ENCODE results near the gene ZNF717.
"Not testable (repeated sequence)": the region's sequence is repeated elsewhere in the genome, so short reads cannot be mapped to it uniquely, and the experiment has no call there.

ZNF717 gene

DNA sequence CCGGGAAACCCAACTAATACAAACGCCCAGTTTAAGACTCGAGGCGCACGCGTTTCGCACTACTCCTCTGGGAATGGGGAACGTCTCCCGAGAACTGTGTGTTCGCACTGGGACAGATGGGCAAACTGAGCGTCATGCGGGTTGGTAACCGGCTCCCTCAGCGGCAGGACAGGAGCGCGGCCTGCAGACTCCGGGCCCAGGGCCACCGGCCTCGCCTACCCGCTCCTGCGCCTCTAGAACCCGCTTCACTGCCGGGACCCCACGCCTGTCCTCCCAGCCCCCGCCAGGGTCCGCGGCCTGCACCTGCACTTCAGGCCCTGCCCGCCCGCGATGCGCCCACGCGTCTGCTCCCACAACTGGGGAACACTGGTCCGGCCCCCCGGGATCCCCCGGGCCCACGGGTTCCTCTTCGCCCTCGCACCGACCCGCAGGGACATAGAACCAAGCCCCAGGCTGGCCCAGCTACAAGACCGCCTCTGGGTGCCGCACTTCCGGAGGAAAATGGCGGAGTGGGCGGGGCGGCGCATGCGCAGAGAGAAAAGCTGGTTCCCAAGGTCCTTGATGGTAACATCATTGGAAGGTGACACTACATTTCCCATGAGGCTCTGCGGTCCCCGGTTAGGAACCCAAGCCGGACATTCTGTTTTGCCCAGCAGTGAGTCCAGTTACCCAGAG is at the start of gene ZNF717:
Gene ZNF717, minus strand, starts transcription at position 469 of the 675 bp plus-strand sequence. CDS start 2,187 bp downstream, outside the sequence.
- not testable (repeated sequence) for H3K36me3 ChIP-seq (ENCODE audit: insufficient read depth, low read length); H3K4me1 ChIP-seq (ENCODE audit: insufficient read depth, low read length)
- H3K9ac ChIP-seq (ENCODE audit: low read depth, low read length), result peak within 1 kb of the TSS; percentile 55; the same call in 1 of the 2 replicates
- H3K9me3 ChIP-seq (ENCODE audit: control insufficient read depth, insufficient read depth, low read length), result peaks cover 13% of the 10 kb centered on the region

DNA sequence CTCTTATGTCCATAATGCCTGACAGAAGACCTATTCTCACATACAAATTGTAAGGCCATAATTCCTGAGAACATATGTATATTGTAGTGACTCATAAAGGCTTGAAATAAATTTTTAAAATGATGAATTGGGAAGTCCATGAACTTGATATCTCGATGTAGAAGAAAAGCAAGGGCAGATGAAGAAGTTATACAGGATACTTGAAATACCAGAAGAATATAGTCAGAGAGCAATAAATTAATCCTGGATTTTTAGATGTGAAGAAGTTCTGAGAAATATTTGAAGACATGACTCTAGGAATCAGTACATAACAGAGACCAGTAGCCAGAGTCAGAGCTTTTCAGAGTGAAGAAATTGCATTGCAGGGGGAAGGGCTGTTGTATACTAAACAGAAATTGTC is 45.7 kb upstream of the ZNF717 start:
- not testable (repeated sequence) for H3K9ac ChIP-seq (ENCODE audit: low read depth, low read length); H3K36me3 ChIP-seq (ENCODE audit: insufficient read depth, low read length); H3K9me3 ChIP-seq (ENCODE audit: control insufficient read depth, insufficient read depth, low read length); H3K4me1 ChIP-seq (ENCODE audit: insufficient read depth, low read length)

DNA sequence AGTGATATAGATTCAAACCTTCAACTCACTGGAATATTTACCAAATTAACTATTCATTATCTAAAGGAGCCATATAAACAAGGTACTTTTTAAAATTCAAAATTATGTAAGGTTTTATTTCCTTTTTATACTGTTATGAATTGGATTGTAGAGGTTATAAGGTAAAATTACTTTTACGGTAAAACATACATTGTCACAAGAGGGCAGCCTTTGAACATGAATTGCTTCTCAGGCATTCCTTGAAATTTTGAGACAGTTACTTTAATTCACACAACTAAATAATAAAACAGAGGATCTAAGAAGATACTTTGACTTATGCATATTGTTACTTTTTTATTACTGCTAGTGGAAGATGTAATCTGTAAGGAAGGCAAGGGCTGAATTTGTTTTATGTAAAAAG is 32.7 kb upstream of the ZNF717 start:
- H3K9me3 ChIP-seq (ENCODE audit: control insufficient read depth, insufficient read depth, low read length); H3K36me3 ChIP-seq (ENCODE audit: insufficient read depth, low read length); H3K9ac ChIP-seq (ENCODE audit: low read depth, low read length): not testable (repeated sequence)
- peaks cover 30% of the 10 kb centered on the region; the same call in 1 of the 2 replicates for H3K4me1 ChIP-seq (ENCODE audit: insufficient read depth, low read length)

DNA sequence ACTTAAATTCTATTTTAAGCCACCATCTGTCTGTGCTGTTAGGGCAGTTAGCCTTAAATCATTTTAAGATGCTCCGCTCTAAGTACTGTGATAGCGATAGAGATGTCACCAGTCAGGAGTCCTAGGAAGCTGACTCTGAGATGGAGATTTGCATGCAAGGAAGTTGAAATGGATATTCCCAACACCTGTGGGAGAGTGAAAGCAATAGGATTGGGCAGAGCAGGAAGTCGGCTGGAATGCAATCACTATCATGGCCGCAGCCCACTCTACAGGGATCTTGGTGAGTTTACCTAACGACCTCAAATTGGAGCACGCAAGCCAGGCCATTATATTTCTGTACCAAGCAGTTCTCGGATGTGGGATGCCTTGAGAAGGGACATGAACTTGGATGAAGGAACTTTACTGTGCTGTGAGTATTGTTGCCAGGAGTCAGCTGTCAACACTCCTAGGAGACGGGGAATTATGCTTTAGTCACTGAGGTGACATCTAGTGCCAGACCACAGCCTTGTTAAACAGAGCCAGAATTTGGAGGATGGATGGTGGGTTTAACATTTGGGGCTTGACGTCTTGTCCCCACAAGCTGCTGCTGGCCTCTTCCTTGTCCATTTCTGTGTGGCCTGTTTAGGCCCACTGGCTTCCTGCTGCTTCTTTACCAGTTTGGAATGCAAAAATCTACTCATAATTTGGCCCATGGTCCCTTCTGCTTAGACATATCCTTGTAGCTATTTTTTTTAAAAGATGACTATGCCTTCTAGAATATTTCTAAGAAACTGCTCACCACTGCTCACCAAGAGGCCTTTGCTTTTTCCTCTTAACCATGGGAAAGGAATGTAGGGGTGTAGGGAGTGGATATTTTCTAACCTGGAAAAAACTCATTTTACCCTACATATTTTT is 31.2 kb upstream of the ZNF717 start:
- not testable (repeated sequence) for H3K9me3 ChIP-seq (ENCODE audit: control insufficient read depth, insufficient read depth, low read length); H3K36me3 ChIP-seq (ENCODE audit: insufficient read depth, low read length); H3K9ac ChIP-seq (ENCODE audit: low read depth, low read length)
- H3K4me1 ChIP-seq (ENCODE audit: insufficient read depth, low read length), result peaks cover 30% of the 10 kb centered on the region; the same call in 1 of the 2 replicates

DNA sequence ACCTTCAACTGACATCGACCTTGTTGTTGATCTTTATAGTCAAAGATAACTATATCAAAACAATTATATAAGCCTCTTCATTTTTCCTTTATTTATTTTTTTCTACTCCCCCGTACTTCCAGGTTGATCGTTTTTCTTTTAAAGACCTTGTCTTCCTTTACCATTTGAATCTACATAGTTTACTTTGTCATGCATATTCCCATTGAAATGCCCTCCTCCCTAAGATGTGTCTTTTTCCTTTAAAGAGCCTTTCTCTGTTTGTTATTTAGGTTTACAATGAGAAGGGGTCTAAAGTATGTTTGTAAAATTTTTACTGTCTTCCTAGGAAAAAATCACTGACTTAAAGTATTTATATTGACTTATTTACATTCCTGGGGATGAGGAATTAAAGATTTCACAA is 29.4 kb upstream of the ZNF717 start:
- H3K9ac ChIP-seq (ENCODE audit: low read depth, low read length), result no peak overlapping the region
- H3K36me3 ChIP-seq (ENCODE audit: insufficient read depth, low read length), result no peaks in the 10 kb centered on the region
- peaks cover 30% of the 10 kb centered on the region; the same call in 1 of the 2 replicates for H3K4me1 ChIP-seq (ENCODE audit: insufficient read depth, low read length)
- no peaks in the 10 kb centered on the region for H3K9me3 ChIP-seq (ENCODE audit: control insufficient read depth, insufficient read depth, low read length)

DNA sequence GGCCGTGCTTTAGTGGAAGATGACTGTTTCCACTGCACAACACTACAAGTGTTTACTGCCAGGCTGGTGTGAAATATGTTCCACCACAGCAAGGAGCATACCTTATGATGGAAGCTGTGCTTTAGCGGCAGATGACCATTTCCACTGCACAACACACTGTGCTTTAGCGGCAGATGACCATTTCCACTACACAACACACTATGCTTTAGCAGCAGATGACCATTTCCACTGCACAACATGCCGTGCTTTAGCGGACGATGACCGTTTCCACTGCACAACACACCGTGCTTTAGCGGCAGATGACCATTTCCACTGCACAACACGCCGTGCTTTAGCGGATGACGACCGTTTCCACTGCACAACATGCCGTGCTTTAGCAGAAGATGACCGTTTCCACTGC is 2.8 kb downstream of the ZNF717 start:
- Histone ChIP-seq H3K4me1 (ENCODE audit: insufficient read depth, low read length) (no peaks in the 10 kb centered on the region), H3K36me3 (ENCODE audit: insufficient read depth, low read length) (peaks cover 4% of the 10 kb centered on the region; the same call in 1 of the 2 replicates), H3K9me3 (ENCODE audit: control insufficient read depth, insufficient read depth, low read length) (peaks cover 20% of the 10 kb centered on the region), H3K9ac (ENCODE audit: low read depth, low read length) (no peak overlapping the region)

DNA sequence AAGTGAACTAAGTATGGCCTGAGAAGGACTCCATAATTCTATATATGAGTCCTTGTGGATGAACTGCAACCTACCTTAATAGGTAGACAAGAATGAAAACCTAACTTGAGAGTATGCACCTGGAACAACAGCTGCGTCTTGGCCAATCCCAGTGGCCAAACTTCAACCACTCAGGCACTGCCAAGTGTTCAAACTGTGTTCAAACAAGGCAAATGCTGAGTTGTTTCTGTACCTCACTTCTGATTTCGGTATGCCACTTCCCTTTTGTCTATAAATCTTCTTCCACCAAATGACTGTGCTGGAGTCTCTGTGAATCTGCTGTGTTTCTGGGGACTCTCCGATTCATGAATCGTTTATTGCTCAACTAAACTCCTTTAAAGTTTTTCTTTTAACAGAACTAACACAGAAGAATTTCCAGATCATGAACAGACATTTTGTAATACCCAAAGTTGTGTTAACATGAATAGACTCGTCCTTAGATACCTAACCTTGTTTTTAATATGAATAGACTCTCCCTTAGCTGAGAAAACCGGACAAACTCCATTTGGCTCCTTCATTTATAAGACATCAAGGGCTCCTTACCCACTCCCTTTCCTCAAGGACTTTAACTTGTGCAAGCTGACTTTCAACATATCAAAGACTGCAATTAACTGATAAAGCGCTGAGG is 4.1 kb downstream of the ZNF717 start:
- Histone ChIP-seq H3K9ac (ENCODE audit: low read depth, low read length) (no peak overlapping the region), H3K36me3 (ENCODE audit: insufficient read depth, low read length) (peaks cover 4% of the 10 kb centered on the region; the same call in 1 of the 2 replicates), H3K4me1 (ENCODE audit: insufficient read depth, low read length) (no peaks in the 10 kb centered on the region), H3K9me3 (ENCODE audit: control insufficient read depth, insufficient read depth, low read length) (peaks cover 29% of the 10 kb centered on the region)

DNA sequence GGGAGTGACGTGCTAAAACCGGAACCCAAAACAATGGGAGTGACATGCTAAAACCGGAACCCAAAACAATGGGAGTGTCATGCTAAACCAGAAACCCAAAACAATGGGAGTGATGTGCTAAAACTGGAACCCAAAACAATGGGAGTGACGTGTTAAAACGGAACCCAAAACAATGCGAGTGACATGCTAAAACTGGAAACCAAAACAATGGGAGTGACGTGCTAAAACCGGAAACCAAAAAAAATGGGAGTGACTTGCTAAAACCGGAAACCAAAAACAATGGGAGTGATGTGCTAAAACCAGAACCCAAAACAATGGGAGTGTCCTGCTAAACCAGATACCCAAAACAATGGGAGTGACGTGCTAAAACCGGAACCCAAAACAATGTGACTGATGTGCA is 7.6 kb downstream of the ZNF717 start:
- not testable (repeated sequence) for H3K9ac ChIP-seq (ENCODE audit: low read depth, low read length); H3K36me3 ChIP-seq (ENCODE audit: insufficient read depth, low read length); H3K4me1 ChIP-seq (ENCODE audit: insufficient read depth, low read length)
- peaks cover 24% of the 10 kb centered on the region for H3K9me3 ChIP-seq (ENCODE audit: control insufficient read depth, insufficient read depth, low read length)

DNA sequence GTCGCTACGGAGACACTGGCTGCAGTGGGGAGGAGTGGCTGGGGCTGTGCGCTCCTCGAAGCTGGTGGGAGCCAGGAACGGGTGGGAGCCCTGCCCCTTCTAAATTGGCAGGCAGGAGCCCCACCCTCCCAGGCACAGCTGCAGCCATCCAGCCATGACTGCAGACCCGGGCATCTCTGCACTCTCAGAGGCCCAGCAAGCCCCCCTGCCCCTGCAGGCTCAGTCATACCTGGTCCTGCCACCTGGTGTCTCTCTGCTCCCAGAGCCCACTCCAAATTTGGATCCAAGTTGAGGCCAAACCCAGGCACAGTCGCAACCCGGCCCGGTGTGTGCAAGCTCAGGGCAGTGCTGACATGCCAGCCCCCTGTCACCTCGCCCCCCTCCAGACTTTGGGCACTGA is 13.7 kb downstream of the ZNF717 start:
- H3K4me1 ChIP-seq (ENCODE audit: insufficient read depth, low read length); H3K9me3 ChIP-seq (ENCODE audit: control insufficient read depth, insufficient read depth, low read length); H3K36me3 ChIP-seq (ENCODE audit: insufficient read depth, low read length); H3K9ac ChIP-seq (ENCODE audit: low read depth, low read length): not testable (repeated sequence)

DNA sequence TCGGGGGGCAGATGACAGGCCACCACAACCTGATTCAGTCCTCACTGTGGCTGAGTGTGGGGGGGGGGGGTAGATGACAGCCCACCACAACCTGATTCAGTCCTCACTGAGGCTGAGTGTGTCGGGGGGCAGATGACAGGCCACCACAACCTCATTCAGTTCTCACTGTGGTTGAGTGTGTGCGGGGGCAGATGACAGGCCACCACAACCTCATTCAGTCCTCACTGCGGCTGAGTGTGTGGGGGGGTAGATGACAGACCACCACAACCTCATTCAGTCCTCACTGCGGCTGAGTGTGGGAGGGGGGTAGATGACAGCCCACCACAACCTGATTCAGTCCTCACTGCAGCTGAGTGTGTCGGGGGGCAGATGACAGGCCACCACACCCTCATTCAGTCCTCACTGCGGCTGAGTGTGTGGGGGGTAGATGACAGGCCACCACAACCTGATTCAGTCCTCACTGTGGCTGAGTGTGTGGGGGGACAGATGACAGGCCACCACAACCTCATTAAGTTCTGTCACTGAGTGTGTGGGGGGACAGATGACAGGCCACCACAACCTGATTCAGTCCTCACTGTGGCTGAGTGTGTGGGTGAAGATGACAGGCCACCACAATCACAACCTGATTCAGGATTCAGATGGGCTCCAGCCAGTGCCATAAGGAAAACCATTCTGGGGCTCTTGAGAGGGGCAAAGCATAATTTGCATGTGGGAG is 16.9 kb downstream of the ZNF717 start:
- H3K4me1 ChIP-seq (ENCODE audit: insufficient read depth, low read length), result no peaks in the 10 kb centered on the region
- no peaks in the 10 kb centered on the region; the same call in 1 of the 2 replicates for H3K36me3 ChIP-seq (ENCODE audit: insufficient read depth, low read length)
- H3K9me3 ChIP-seq (ENCODE audit: control insufficient read depth, insufficient read depth, low read length), result no peaks in the 10 kb centered on the region; the same call in none of the 2 replicates
- no peak overlapping the region for H3K9ac ChIP-seq (ENCODE audit: low read depth, low read length)

DNA sequence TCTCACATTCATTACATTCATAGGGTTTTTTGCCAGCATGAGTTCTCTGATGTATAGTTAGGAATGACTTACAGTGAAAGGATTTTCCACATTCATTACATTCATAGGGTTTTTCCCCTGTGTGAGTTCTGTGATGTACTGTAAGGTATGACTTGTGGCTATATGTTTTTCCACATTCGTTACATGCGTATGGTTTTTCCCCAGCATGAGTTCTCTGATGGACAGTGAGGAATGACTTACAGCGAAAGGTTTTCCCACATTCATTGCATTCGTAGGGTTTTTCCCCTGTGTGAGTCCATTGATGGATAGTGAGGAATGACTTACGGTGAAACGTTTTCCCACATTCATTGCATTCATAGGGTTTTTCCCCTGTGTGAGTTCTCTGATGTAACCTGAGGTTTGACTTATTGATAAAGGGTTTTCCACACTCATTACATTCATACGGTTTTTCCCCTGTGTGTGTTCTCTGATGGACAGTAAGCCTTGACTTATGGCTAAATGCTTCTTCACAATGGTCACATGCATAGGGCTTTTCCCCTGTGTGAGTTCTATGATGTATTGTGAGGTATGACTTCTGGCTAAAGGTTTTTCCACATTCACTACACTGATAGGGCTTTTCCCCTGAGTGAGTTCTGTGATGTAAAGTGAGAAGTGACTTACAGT is 47.4 kb downstream of the ZNF717 start:
- Histone ChIP-seq H3K4me1 (ENCODE audit: insufficient read depth, low read length) (no peaks in the 10 kb centered on the region), H3K9ac (ENCODE audit: low read depth, low read length) (no peak overlapping the region), H3K9me3 (ENCODE audit: control insufficient read depth, insufficient read depth, low read length) (peaks cover 65% of the 10 kb centered on the region), H3K36me3 (ENCODE audit: insufficient read depth, low read length) (peaks cover 9% of the 10 kb centered on the region)

DNA sequence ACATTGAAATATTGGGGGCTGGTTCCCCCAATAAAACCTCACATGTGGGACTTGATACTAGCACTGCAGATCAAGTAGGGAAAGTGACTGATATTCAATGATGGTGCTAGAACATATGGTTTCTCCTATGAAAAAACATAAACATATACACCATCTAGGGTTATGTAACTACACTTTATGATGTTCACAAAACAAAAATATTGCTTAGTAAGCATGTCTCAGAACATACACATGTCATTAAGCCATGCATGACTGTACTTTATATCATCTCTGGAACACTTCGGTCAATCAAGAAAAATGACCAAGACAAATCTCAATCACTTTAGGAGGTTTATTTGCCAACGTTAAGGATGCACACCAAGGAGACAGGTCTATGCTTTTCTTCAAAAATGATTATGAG is 57.4 kb downstream of the ZNF717 start:
- H3K9me3 ChIP-seq (ENCODE audit: control insufficient read depth, insufficient read depth, low read length), result peaks cover 16% of the 10 kb centered on the region
- no peaks in the 10 kb centered on the region for H3K36me3 ChIP-seq (ENCODE audit: insufficient read depth, low read length)
- H3K9ac ChIP-seq (ENCODE audit: low read depth, low read length), result no peak overlapping the region
- H3K4me1 ChIP-seq (ENCODE audit: insufficient read depth, low read length), result no peaks in the 10 kb centered on the region

DNA sequence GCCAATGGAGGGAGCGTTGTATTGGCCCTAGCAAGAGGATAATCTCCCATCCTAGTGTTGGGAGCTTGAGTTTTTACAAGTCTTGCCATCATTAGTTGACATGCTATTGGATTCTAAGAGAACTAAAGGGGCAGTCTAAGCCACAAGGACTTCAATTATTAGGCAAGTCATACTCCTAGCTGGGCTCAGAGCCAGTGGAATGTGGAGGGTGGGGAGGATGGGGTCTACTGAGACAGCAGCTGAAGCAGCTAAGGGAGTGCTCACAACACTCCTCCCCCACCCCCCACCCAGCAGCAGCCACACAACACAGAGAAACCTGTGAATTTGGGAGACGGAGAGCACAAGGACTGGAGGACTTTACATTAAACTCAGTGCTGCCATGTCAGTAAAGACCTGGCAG is 93.3 kb downstream of the ZNF717 start:
- Histone ChIP-seq H3K9me3 (ENCODE audit: control insufficient read depth, insufficient read depth, low read length) (no peaks in the 10 kb centered on the region), H3K36me3 (ENCODE audit: insufficient read depth, low read length) (no peaks in the 10 kb centered on the region), H3K4me1 (ENCODE audit: insufficient read depth, low read length) (no peaks in the 10 kb centered on the region), H3K9ac (ENCODE audit: low read depth, low read length) (no peak overlapping the region)

DNA sequence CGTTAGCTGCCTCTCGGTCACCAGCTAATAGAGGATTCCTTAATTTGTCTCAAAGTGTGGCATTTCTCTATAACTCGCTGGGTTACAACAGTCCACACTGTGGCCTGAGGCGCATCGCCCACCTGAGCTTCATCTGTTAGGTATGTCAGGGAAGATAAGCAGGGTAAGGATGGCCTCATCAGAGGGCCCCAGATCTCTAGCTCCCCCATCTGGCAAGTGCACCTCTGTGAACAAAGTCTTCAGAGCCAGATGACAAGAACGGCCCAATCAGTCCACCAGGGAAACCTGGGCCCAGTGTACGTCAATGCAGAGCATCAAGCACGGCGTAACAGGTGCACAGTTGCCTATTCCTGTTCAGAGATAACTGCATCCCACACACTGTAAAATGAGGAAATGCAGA is 98.0 kb downstream of the ZNF717 start:
- Histone ChIP-seq H3K9ac (ENCODE audit: low read depth, low read length) (no peak overlapping the region), H3K36me3 (ENCODE audit: insufficient read depth, low read length) (no peaks in the 10 kb centered on the region), H3K4me1 (ENCODE audit: insufficient read depth, low read length) (no peaks in the 10 kb centered on the region), H3K9me3 (ENCODE audit: control insufficient read depth, insufficient read depth, low read length) (no peaks in the 10 kb centered on the region)

Data from ES-I3 (cell line).